DND-41 (cell line): ENCODE results near the gene SPTBN4.

Source experiments
- EZH2 ChIP-seq: IDR thresholded peaks from 3 replicates; pipeline ENCODE4 v1.6.1; 2012; ENCODE audit warnings: borderline replicate concordance, low read depth, mild to moderate bottlenecking, moderate library complexity, low read length, inconsistent platforms; ENCODE audit not compliant: severe bottlenecking
- TF ChIP-seq, protein P1 (sequence below): IDR thresholded peaks from 2 replicates; pipeline ENCODE4 v1.5.1; 2012; ENCODE audit warnings: borderline replicate concordance, low read length, moderate library complexity, mild to moderate bottlenecking; ENCODE audit not compliant: poor library complexity, severe bottlenecking; ENCODE audit errors: extremely low read depth

DNA sequence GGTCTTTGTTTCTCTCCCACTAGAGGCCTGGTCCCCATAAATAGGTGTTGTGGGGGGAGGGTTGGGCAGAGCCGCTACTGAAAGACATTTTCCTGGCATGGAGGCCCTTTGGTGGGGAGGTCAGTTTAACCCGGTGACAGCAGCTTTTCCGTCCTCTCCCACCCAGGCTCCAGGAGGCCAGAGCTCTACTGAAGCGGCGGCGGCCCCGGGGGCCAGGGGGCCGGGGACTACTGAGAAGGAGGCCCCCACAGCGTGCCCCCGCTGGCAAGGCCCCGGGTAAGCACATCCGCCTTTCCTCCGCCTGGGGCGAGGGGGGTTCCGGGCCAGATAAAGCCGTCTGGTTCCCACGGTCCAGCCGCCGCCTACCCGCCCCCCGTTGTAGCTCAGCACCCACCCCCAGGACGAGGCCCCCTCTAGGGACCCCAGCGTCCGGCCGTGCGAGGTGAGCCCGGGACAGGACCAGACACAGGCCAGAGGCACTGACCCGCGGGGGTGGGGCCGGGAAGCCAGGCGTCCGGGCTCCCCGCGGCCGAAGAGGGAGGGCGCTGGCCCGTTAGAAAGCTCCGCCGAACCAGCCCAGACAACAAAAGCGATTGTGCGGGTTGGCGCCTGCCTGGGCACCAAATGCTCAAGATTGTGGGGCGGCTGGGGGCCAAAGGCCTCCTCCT is 133.2 kb downstream of the SPTBN4 start:
- TF ChIP-seq, protein P1, sequence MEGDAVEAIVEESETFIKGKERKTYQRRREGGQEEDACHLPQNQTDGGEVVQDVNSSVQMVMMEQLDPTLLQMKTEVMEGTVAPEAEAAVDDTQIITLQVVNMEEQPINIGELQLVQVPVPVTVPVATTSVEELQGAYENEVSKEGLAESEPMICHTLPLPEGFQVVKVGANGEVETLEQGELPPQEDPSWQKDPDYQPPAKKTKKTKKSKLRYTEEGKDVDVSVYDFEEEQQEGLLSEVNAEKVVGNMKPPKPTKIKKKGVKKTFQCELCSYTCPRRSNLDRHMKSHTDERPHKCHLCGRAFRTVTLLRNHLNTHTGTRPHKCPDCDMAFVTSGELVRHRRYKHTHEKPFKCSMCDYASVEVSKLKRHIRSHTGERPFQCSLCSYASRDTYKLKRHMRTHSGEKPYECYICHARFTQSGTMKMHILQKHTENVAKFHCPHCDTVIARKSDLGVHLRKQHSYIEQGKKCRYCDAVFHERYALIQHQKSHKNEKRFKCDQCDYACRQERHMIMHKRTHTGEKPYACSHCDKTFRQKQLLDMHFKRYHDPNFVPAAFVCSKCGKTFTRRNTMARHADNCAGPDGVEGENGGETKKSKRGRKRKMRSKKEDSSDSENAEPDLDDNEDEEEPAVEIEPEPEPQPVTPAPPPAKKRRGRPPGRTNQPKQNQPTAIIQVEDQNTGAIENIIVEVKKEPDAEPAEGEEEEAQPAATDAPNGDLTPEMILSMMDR: no peak
- no peak for TF ChIP-seq EZH2
